HG03378 (cell line): ENCODE data around the gene INSIG1.

ENCODE experiments used
- ATAC-seq: cut with Tn5 transposase; IDR thresholded peaks from one replicate; pipeline ENCODE4 v1.9.1; 2021; ENCODE audit warnings: mild to moderate bottlenecking, moderate library complexity; ENCODE audit not compliant: unreplicated experiment

The INSIG1 gene

DNA sequence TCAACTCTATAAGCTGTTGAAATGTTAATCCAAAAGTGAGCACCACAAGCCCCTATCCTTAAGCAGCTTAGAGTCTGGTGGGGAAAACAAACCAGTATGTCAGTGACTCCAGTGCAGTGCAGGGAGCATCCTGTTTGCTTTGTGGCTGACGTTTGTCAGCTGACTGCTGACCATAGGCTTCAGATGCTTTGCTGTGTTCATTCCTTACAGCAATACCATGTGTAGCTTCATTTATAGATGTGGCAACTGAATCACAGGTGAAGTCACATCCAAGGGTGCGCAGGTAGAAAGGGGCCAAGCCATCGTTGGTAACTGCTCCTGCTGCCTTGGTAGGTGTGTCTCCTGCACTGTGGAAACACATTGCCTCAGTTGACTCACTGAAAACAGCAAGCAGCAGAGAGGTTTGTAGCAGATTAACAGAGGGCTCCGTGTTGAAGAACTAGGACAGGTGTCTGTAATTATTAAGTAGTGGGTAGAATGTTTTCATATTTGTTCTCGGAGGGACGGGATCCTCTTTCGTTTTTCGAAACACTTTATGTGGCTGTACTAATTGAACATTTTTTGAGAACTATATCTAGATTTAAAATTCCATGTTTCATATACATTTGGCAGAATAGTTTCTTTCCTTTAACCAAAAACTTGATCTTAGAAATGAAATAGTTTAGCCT lies 2.0 kb downstream of the INSIG1 start:
- ATAC-seq = no peak

GRCh38 chr7:155300641-155301452 lies 3.2 kb downstream of the INSIG1 start:
- no peak for ATAC-seq

- no peak for ATAC-seq
These were observed 5.4 kb downstream of the INSIG1 start for GRCh38 chr7:155303039-155303593.

GRCh38 chr7:155303897-155304296 lies 6.2 kb downstream of the INSIG1 start:
- ATAC-seq = no peak

DNA sequence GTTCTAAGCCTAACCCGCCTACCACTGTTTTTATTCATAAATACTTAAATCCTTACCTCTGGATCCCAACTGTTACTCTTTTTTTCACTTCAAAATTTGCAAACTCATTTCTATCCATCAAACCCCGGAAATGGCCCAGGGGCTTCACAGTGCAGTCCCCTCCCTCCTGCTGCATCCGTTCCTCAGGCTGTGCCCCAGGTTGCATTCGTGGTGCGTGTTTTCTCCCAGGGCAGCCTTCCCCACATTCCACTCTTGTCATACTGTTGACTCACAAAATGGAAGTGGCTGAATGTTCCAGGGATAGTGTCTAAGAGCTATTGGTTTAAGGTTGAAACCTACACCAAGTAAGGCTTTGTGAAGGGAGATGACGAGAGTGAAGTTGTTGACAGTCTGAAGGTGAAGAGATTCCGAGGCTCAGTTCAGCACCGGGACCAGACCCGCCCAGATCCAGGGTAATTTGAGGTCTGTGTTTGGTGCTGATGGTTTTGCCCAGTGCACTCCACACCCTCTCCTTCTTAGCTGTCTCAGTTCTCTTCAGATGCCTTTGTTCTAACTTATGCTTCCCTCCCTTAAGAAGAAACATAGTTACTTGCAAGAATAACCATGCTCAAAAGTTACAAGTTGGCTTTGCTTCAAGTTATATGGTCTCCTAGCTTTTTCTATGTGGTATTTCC lies 7.7 kb downstream of the INSIG1 start:
- no peak for ATAC-seq

- no peak for ATAC-seq
These were observed 9.2 kb downstream of the INSIG1 start for GRCh38 chr7:155306673-155307470.

GRCh38 chr7:155308330-155309020 lies 10.8 kb downstream of the INSIG1 start:
- ATAC-seq = no peak

DNA sequence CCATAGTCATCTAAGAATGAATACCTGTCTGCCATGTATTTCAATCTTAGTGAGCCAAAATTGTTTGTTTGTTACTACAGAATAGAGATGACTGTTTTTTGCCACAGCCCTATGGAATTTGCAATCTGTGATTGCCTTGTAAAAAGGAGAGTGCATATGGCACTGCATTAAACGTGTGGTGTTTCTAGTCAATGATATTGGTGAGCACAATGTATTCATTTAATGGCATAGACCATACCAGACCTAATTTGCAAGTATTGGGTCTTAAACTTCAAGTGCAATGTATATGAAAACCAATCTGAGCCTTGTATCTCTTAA lies 11.3 kb downstream of the INSIG1 start:
- no peak for ATAC-seq

- no peak for ATAC-seq
These were observed 12.9 kb downstream of the INSIG1 start for GRCh38 chr7:155310425-155311114.

GRCh38 chr7:155311826-155312537 lies 14.3 kb downstream of the INSIG1 start:
- ATAC-seq = no peak

DNA sequence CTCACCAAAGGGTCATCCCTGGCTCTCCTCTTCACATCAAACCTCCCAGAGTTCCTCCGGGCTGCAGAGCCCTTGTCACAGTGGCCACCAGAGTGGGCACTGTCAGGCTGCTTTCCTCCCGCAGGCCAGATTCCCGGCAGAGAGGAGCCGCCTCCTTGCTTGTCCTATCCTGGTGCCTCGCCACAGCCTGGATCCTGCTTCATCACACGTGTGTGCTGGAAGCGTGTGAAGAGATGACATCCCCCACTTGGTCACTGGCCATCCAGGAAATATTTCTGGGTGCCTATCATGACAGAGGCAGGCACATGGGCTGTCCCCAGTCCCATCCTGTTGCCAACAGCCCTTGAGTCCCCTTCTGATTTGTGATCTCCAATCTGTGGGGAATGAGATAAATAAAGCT lies 15.0 kb downstream of the INSIG1 start:
- ATAC-seq = no peak

DNA sequence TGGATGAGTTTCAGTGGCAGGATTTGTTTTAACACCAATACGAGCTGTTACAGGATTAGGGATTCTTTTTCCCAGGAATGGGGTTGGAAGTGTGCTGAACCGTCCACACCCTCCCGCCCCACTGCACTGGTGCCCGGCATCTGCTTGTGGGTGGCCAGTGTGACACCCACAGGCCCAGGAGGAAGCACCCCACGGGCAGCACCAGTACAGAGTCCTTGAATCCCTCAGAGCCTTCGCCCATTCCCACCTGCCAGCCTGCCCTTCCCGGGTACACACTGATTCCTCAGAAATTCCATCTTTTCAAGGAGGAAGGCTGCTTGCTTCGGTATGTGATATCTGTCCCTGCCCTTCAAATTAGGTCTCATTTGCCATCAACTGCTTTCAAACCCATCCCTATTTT lies 15.4 kb downstream of the INSIG1 start:
- ATAC-seq = no peak

DNA sequence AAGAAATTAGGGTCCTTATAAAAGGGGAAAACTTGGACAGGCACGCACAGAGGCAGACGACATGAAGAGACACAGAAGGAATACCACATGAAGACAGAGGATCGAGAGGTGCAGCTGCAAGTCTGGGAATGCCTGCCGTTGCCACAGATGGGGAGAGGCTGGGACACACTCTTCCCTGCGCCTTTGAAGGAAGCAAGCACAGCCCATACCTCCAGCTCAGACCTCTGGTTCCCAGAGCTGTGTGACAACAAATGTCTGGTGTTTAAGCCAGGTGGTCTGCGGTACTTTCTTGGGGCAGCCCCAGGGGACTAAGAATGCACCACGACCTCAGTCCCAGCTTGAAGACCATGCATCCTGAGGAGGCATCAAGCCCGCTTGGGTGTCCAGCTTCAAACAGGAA lies 18.3 kb downstream of the INSIG1 start:
- no peak for ATAC-seq

GRCh38 chr7:155316427-155317113 lies 18.9 kb downstream of the INSIG1 start:
- ATAC-seq = no peak

DNA sequence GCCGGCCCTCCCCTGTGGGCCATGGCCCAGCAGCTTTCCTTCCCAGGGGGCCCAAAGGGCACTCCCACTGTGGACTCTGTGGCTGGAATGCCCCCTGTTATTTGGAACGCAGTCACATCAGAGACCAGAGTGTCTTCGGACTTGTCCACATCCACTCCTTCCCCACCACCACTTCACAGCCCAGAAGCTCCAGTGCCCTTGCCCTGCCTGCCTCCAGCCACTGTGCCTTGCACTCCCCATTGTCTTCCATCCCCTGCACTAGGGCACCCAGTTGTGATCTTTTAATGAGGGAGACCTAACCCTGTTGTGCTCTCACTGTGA lies 19.4 kb downstream of the INSIG1 start:
- ATAC-seq = no peak

DNA sequence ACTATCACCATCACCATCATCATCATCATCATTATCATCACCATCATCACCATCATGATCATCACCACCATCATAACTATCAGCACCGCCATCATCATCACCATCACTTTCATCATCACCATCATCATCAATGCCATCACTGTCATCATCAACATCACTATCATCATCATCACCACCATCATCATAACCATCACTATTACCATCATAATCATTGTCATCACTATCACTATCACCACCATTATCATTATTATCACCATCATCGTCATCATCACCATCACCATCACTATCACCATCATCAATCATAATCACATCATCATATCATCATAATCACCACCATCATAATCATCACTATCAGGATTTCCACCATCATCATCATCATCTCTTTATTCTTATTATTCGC lies 20.6 kb downstream of the INSIG1 start:
- ATAC-seq = no peak

DNA sequence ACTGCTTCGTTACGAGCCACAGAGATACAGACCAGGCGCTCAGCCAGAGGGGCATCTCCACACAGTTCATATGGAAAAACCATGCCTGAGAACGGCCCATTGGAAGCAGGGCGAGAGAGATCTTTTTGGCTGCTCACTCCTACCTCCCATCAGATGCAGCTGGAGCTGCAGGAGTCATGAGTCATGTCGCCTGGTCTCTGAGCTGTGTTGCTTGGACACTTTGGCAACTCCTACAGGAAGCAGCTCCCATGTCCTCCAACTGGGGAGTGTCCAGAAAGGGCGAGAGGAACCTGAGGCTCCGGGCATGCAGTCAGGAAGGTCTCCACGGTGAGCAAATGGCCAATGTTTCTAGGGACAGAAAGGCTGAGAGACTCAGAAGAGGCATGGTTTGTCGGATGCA lies 24.9 kb downstream of the INSIG1 start:
- no peak for ATAC-seq

DNA sequence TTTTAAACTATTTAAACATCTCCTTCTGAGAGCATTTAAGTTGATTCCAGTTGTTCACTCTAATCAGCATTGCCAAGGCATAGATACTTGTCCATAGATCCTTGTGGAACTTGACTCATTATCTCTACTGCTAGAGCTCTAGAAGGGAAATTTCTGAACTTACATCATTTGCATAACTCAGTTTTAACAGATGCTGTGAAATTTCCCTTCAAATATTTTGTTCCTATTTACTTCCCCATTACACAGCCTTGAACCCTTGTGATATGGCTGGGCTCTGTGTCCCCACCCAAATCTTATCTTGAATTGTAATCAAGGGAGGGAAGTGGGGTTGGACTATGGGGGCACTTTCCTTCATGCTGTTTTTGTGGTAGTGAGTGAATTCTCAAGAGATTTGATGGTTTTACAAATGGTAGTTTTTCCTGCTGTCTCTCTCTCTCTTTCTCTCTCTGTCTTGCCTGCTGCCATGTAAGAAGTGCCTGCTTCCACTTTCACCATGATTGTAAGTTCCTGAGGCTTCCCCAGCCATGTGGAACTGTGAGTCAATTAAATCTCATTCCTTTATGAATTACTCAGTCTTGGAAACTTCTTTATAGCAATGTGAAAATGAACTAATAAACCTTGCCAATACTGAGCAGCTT lies 25.4 kb downstream of the INSIG1 start:
- ATAC-seq = no peak
